HG02981 (cell line): ENCODE results near the gene C2CD3.
"Not testable (repeated sequence)": the region's sequence is repeated elsewhere in the genome, so short reads cannot be mapped to it uniquely, and the experiment has no call there.

Experiments
- ATAC-seq: cut with Tn5 transposase; IDR thresholded peaks from one replicate; pipeline ENCODE4 v1.9.1; 2021; ENCODE audit warnings: mild to moderate bottlenecking, moderate library complexity; ENCODE audit not compliant: unreplicated experiment

Gene C2CD3

DNA sequence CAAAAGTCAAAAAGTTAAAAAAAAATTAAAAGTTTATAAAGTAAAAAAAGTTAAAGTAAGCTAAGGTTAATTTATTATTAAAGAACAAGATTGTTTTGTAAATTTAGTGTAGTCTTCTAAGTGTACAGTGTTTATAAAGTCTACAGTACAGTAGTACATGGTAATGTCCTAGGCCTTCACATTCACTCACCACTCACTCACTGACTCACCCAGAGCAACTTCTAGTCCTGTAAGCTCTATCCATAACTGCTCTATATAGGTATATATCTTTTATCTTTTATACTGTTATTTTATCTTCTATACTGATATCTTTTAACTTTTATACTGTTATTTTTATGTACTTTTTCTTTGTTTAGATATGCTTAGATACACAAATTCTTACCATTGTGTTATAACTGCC lies 11.2 kb downstream of the C2CD3 start:
- no peak for ATAC-seq

DNA sequence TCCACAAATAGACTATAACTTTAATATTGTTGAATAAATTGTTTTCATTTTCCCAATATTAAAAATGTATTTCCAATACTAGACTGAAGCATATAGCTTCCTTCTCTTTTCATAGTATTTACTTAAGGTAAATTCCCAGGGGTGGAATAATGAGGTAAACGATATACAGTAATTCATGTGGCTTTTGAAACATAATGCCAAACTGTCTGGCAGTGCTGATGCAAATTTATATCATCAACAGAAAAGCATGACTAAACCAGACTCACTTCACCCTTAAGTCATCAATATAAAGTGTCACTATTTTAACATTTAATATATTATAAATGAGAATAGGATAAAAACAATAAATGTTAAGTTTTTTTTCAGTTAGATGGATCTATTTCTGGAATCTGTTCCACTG lies 13.6 kb downstream of the C2CD3 start:
- no peak for ATAC-seq

DNA sequence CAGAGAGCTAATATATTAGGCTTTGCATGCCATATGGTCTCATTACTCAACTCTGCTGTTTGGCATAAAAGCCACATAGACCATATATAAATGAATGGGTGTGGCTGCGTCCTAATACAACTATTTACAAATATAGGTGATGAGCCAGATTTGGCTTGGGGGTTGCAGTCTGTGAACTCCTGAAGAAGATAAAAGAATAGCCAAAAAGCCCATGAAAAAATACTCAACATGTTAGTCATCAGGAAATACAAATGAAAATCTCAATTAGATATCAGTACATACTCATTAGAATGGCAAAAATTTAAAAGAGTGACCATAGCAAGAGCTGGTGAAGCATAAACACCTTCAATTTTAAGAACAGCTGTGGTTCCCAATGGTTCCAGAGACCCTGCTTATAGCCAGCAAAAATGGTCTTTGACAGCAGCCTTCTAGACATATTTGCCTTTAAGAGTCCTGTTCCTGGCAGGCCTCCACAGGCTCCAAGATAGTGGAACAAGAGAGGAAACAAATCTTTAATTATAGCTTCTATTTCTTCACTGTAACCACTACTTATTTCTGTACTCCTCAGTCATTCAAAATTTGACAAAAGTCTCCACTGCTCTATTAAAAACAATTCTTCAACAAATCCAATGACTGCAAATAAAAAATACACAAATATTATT lies 16.1 kb downstream of the C2CD3 start:
- ATAC-seq = no peak

DNA sequence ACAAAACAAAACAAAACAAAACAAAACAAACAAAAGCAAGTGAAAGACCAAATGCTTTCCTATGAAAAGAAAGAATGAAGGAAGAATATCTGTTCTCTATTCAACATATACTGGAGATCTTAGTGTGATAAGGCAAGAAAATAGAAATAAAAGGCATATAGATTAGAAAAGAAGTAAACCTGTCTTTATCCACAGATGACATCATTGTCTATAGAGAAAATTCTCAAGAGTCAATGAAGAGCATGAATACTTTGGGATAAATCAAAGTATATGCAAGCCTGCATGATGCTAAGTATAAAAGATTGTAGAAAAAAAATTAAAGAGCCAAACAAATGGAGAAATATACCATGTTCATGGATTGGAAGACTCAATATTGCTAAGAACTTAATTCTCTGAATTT lies 17.6 kb downstream of the C2CD3 start:
- ATAC-seq = no peak

DNA sequence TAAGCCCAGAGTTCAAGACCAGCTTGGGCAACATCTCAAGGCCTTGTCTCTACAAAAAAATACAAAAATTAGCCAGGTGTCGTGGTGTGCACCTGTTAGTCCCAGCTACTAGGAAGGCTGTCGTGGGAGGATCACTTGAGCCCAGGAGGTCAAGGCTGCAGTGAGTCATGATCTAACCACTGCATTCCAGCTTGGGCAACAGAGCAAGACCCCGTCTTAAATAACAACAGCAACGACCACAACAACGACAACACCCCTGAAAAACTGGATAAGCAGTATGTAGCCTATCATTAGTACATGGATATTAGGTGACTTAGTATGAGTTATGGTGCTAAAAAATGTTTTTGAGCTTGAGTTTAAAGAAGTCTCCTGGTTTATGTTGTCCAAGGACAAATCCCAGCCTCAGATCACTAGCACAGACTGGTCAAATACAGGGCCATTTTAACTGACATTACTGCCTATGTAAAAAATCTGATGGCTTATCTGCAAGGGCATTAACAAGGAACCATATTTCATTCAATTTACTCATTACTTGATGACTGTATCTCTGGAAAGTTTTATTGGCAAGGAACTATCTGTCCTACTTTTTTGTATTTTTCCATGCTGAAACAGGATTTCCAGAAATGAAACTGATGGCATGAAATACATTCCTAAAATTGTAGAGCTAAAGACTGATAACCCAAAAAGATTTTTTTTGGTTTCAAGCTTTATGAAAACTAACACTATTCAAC lies 23.4 kb downstream of the C2CD3 start:
- ATAC-seq = no peak

DNA sequence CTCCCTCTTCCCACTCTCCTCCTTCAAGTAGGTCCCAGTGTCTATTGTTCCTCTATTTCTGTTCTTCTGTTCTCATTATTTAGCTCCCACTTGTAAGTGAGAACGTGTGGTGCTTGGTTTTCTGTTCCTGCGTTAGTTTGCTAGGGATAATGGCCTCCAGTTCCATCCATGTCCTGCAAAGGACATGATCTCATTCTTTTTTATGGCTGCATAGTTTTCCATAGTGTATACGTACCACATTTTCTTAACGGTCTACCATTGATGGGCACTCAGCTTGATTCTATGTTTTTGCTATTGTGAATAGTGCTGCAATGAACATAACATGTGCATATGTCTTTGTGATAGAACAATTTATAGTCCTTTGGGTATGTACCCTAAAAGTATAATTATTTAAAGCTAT lies 26.2 kb downstream of the C2CD3 start:
- ATAC-seq = no peak

DNA sequence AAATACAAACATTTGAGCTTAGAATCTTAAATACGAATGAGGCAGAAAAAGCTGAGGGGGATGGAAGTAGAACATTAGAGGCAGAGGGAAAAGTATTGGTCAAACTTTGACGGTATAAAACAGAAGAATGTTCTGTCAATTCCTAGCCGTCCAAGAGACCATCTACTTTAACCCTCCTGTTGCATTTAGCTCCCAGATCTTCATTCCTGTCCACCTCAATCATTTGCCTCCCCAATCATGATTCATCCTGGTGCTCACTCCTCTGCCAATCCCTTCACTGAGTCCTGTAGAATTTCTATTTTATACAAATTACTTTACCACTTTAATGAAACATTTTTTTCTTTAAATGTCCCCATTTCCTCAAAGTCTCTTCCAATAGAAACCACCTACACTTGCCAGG lies 28.2 kb downstream of the C2CD3 start:
- no peak for ATAC-seq

DNA sequence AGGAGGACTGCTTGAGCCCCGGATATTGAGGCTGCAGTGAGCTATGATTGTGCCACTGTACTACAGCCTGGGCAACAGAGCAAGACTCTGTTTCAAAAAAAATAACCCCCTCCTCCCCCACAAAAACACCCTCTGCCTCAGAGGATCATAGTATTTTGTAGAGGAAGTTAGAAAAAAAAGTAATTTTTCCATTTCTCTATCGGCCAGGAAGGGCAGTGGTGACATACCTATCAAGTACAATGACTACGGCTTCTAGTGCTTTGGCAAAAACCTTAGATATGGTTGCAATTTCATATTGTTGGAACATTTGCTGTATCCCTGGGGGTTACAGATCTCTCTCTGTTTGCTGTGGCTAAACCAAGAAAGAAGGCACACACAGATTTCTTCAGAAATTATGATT lies 28.9 kb downstream of the C2CD3 start:
- no peak for ATAC-seq

DNA sequence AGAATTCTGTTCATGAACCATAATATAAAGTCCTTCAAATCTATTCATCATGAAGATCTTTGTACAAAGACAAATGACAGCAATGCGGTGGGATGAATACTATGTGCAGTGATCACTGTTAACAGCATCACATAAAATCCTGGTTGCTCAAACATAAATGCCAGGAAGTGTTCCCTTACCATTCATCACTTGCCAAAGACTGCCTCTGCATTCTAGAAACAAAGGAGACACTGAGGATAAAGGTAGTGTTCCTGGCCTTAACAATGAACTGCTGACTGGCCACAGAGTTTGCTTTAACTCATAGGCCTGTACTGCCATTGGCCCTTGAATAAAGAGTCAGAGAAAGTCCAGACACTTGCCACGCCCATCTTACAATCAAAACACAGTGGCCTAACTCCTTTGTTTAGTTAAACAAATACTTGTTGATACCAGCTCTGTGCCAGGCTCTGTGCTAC lies 29.5 kb downstream of the C2CD3 start:
- ATAC-seq = no peak

DNA sequence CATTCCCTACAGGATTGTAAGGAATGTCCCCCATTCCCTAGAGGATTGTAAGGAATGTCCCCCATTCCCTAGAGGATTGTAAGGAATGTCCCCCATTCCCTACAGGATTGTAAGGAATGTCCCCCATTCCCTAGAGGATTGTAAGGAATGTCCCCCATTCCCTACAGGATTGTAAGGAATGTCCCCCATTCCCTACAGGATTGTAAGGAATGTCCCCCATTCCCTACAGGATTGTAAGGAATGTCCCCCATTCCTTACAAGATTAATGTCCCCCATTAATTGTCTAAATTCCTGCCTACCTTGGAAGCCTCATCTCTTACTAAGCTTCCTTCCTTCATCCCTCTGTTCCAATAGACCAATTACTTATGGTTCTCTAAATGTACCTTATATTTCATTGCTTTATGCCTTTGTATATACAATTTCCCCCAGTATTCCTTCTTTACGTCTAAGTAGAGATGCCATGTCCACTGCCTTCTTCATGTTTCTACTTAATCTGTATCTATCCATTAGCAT lies 30.8 kb downstream of the C2CD3 start:
- ATAC-seq = not testable (repeated sequence)

DNA sequence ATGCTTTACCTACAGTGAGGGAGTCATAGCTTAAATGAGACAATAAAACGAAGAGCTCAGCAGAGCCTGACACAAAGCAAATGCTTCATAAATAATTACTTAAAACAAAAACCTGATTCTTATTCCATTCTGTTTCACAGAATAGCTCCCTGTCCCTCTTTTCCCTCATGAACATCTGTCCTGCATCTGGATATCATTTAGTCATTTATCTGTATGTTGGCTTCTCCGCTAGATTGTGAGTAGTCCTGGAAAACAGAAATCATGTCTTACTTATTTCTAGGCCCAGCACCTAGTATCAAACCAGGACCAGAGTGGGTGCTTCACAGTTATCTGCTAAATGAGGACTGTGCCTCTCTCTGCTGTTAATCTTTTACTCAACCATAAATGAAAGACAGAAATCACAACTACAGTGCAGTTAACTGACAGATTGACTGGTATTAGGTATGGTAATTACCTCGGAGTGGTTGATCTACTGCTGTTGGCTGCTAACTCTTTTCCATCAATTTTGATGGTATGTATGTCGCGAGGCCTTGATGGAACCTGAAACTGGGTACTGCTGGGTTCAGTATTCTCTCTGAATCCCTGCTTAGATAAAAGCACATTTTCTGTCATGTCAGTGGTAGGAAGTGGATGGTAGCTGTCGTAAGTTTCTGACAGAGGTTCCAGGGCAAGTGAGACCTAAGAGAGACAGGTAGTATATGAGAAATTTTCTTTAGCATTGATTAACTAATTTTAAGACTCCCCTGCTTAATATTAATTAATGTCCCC lies 31.5 kb downstream of the C2CD3 start:
- no peak for ATAC-seq

DNA sequence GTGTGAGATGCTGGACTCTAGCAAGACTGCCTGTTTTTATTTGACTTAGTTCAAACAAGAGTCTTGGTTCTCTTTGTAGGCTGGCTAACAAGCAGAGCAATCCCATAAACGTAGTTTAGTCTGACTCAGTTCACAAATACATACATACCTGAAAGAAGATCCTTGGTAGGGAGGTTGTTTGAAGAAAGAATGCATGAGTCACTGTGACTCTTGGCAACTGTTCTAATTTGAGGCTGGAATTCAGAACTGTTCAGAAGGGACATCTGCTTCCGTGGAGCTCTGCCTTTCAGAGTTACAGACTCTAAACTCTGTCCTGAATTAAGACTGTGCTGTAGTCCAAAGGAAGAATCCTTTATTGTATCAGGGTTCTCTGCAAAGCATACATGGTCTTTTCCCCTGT lies 32.2 kb downstream of the C2CD3 start:
- ATAC-seq = no peak

DNA sequence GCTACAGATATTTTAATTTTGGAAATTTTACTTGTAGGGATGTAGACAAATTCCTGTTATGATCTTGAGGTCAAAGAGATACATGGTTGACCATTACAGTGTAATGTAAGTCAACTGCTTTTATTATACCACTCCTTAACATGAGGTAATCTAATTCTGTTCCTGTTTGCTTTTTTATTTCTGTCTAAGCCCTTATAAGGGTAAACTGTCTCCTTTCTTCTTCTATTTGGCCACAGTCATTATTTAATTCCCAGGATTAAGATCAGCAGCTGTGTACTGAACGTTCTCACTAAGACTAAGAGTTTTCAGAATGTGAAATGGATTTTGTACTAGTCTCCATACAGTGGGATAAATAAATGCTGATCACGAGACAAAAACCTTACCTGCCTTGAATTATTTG lies 32.8 kb downstream of the C2CD3 start:
- no peak for ATAC-seq

DNA sequence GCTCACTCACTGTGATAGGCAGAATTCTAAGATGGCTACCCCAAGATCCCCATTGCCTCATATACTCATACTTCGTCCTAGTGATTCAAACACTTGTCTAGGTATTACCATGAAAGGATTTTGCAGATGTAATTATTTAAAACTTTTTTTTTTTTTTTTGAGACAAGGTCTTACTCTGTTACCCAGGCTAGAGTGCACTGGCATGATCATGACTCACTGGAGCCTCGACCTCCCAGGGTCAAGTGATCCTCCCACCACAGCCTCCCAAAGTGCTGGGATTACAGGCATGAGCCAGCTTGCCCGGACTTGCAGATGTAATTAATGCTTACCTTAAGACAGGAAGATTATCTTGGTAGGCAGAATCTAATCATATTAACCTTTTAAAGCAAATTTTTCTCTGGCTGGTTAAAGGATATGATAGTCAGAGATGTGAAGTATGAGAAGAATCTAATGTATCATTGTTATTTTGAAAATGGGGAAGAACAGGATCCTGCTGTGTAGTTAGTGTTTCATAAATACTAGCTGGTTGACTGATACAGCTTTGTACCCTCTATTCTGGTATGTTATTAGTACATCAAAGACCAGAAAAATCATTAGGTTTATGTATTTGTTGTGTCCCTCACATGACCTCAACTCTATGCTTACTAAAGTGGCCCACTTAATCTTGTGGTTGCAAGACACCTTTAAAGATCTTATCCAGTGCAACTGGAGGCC lies 35.5 kb downstream of the C2CD3 start:
- ATAC-seq = no peak

DNA sequence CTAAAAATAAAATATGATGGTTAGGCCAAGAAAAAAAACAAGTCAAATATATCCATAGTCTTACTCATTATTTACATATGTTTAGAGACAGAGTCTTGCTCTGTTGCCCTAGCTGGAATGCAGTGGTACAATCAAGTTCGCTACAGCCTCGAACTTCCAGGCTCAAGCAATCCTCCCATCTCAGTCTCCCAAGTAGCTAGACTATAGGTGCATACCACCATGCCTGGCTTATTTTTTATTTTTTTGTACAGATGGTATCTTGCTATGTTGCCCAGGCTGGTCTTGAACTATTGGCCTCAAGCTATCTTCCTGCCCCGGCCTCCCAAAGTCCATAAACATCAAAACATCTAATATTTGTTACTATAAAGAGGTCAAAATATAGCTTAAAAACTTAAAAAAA lies 36.1 kb downstream of the C2CD3 start:
- no peak for ATAC-seq

DNA sequence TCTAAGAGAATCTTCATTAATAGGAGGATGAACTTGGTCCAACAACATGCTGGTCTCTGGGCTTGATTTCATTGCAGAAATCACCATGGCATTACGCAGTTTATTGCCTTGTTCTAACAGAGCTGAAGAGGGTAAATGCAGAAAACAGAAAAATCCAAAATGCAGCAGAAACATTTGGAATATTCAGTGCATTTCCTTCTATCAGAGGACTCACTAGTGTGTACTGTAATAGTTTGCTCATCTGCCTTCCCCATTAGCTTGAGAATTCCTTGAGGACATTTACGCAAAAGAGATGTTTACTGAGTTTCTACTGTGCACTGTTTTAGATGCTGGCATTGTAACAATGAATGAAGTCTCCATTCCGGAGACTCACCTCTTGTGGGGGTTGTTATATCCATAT lies 37.4 kb downstream of the C2CD3 start:
- no peak for ATAC-seq

DNA sequence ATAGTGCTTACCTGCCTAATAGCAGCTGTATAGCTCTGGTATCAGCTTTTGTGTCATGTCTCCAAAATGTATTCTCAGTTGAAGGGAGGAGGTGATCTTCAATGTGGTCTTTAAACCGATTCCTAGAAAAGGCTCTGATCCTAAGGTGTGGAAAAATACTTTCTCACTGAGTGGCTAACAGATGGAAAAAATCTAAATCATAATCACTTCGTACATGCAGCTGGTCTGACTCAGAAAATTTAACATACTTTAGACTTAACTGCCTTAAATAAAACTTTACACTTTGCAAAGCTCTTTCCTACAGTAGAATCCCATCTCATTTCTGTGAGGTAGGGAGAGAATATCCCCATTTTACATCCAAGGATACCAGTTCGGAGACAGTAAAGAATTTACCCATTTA lies 38.0 kb downstream of the C2CD3 start:
- ATAC-seq = no peak

DNA sequence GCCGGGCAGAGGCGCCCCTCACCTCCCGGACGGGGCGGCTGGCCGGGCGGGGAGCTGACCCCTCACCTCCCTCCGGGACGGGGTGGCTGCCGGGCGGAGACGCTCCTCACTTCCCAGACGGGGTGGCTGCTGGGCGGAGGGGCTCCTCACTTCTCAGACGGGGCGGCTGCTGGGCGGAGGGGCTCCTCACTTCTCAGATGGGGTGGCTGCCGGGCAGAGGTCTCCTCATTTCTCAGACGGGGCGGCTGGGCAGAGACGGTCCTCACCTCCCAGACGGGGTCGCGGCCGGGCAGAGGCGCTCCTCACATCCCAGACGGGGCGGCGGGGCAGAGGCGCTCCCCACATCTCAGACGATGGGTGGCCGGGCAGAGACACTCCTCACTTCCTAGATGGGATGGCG lies 41.7 kb downstream of the C2CD3 start:
- not testable (repeated sequence) for ATAC-seq

DNA sequence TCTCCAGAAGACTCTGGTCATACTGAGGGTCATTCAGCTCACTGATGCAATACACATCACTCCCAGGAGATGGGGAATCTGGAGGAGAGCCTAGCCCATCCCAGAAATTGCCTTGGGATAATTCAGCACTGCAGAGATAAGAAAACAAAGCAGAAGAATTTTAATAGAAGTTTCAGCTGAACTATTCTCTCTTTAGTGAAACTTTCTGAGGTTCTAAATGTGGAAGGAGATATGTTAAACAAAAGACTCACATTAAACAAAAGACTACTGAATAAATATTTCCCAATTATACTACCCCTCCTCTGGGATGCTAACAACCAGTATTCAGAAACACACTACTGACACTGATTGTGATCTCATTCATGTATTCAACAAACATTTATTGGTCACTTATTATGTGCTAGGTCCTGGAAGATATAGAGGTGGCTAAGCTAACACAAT lies 47.8 kb downstream of the C2CD3 start:
- ATAC-seq = no peak

DNA sequence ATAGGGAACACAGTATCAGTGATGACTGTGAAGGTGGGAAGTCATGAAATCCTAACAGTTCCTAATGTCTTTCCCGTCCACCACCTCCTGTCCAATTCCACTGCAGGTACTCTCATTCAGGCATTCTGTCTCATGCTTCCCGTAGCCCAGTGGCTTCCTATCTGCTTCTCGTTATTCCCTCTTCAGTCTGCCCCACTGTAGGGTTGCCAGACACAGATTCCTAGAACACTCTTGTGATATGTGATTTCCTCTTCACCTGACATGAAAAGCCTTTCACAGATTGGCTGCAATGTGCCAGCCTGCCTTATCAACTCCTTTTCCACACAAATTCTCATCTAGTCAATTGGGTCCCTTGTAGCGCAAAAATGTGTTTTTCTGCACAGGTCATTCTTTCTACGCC lies 49.0 kb downstream of the C2CD3 start:
- no peak for ATAC-seq
